Panc1 (cell line): ENCODE measurements around the gene CCL28. TPM values are rescaled to one million over a fixed set of nuclear protein-coding genes. Genes with fewer than 3 reads are reported as not detected.

ENCODE experiments used
- ATAC-seq: fragments of 200-7000 bp; cut with Tn5 transposase; 2 replicates; pipeline ENCODE4 v1.9.1; 2020; ENCODE audit warnings: mild to moderate bottlenecking, moderate library complexity
- BruUV-seq: library from RNA; stranded (reverse); fragments of 400-500 nt; replicated peaks from 2 replicates; lab custom pipeline; 2021; lab: Mats Ljungman, UMichigan
- CTCF ChIA-PET: fragments of 300-600 bp; sonication (Branson Sonifier 250); formaldehyde crosslinking; loops from one replicate; lab custom pipeline; 2022; ENCODE audit warnings: antibody characterized with exemption; lab: Charles Lee
- POLR2A ChIA-PET: fragments of 300-600 bp; sonication (Branson Sonifier 250); formaldehyde crosslinking; loops from one replicate; lab custom pipeline; 2022; ENCODE audit warnings: antibody characterized with exemption; lab: Charles Lee
- DNase-seq: peaks from one replicate; pipeline ENCODE4 v3.0.0-alpha.2; 2010; ENCODE audit warnings: low read depth, low spot score
- H3K27ac ChIP-seq: 2 replicates; pipeline ENCODE4 v1.5.1; 2011; ENCODE audit warnings: mild to moderate bottlenecking, low read length, inconsistent platforms
- H3K27me3 ChIP-seq: fragments of 200-500 bp; sonication (Bioruptor generic); 2 replicates; pipeline ENCODE4 v1.6.0; 2014; ENCODE audit warnings: low read length, inconsistent platforms; ENCODE audit not compliant: control insufficient read depth, insufficient read depth
- H3K36me3 ChIP-seq: fragments of 200-500 bp; sonication (Bioruptor generic); 2 replicates; pipeline ENCODE4 v1.5.1; 2014; ENCODE audit warnings: inconsistent platforms, mild to moderate bottlenecking, low read length, moderate library complexity; ENCODE audit not compliant: control insufficient read depth, insufficient read depth
- H3K4me1 ChIP-seq: 2 replicates; pipeline ENCODE4 v1.5.1; 2011; ENCODE audit warnings: inconsistent platforms, mild to moderate bottlenecking, low read length, moderate library complexity; ENCODE audit not compliant: control insufficient read depth, insufficient read depth
- H3K4me3 ChIP-seq, 2 experiments: 2 replicates each; pipeline ENCODE4 v1.5.1; 2011 to 2012; ENCODE audit warnings: low read depth in 2 of 2, low read length in 2 of 2, mild to moderate bottlenecking in 2 of 2, inconsistent platforms in 1 of 2, moderate library complexity in 1 of 2
- H3K9me3 ChIP-seq: fragments of 200-500 bp; sonication (Bioruptor generic); 2 replicates; pipeline ENCODE4 v1.5.1; 2014; ENCODE audit warnings: low read depth, mild to moderate bottlenecking, inconsistent platforms, low read length, moderate library complexity; ENCODE audit not compliant: control insufficient read depth, insufficient read depth
- POLR2AphosphoS5 ChIP-seq: IDR thresholded peaks from 2 replicates; pipeline ENCODE4 v1.6.1; 2012; ENCODE audit warnings: mild to moderate bottlenecking, low read depth, low read length, moderate library complexity
- REST ChIP-seq, 2 experiments: IDR thresholded peaks; 2 replicates each; pipeline ENCODE4 v1.6.1; 2011 to 2012; ENCODE audit warnings: low read depth in 2 of 2, control low read depth in 1 of 2, low read length in 1 of 2, mild to moderate bottlenecking in 1 of 2, moderate library complexity in 1 of 2; ENCODE audit not compliant: insufficient read depth in 1 of 2
- SIN3A ChIP-seq: IDR thresholded peaks from 2 replicates; pipeline ENCODE4 v1.6.1; 2012; ENCODE audit warnings: low read depth, mild to moderate bottlenecking, low read length, moderate library complexity, borderline replicate concordance; ENCODE audit not compliant: insufficient read depth
- TCF7L2 ChIP-seq: IDR thresholded peaks from 2 replicates; pipeline ENCODE4 v1.6.1; 2011; ENCODE audit warnings: mild to moderate bottlenecking, low read depth, low read length, inconsistent platforms
- in situ Hi-C: cut with HindIII; loops from 2 replicates; pipeline ENCODE4 v1.10.0; 2016; ENCODE audit warnings: low sequenced_read_pairs, low pct_unique_long_range_greater_than_20kb
- intact Hi-C: fragments of 100-400 bp; cut with micrococcal nuclease; formaldehyde crosslinking; loops from one replicate; pipeline ENCODE4 v1.10.0; 2022; ENCODE audit not compliant: unreplicated experiment
- total RNA-seq: library from RNA; stranded (reverse); gene quantifications from one replicate; pipeline ENCODE4 v1.2.1, GENCODE V29; 2021; ENCODE audit not compliant: unreplicated experiment
- TF ChIP-seq, protein P1 (sequence below): fragments of 450-650 bp; IDR thresholded peaks from 2 replicates; pipeline ENCODE4 v1.5.1; 2017; ENCODE audit warnings: mild to moderate bottlenecking

CCL28 gene
- total RNA-seq, 1 experiment from 2014 or later: 5.8 TPM

GRCh38 chr5:43369651-43370050, 42.5 kb downstream of the CCL28 start:
- TF ChIP-seq REST (IDR thresholded peaks at IDR 0.05; ENCODE audit: insufficient read depth in 1 of 2, low read depth in 2 of 2, low read length in 1 of 2): no peak
- no peak for TF ChIP-seq TCF7L2
- TF ChIP-seq, protein P1, sequence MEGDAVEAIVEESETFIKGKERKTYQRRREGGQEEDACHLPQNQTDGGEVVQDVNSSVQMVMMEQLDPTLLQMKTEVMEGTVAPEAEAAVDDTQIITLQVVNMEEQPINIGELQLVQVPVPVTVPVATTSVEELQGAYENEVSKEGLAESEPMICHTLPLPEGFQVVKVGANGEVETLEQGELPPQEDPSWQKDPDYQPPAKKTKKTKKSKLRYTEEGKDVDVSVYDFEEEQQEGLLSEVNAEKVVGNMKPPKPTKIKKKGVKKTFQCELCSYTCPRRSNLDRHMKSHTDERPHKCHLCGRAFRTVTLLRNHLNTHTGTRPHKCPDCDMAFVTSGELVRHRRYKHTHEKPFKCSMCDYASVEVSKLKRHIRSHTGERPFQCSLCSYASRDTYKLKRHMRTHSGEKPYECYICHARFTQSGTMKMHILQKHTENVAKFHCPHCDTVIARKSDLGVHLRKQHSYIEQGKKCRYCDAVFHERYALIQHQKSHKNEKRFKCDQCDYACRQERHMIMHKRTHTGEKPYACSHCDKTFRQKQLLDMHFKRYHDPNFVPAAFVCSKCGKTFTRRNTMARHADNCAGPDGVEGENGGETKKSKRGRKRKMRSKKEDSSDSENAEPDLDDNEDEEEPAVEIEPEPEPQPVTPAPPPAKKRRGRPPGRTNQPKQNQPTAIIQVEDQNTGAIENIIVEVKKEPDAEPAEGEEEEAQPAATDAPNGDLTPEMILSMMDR: no peak
- POLR2A ChIA-PET: no interaction called here
- intact Hi-C loops (no loop called here), in situ Hi-C loops (no loop called here)
- no peaks in the 10 kb centered on the region for H3K27me3 ChIP-seq
- H3K4me1 ChIP-seq: no peaks in the 10 kb centered on the region
- DNase-seq: no peak
- no TSS peak for BruUV-seq
- no peak overlapping the region for H3K27ac ChIP-seq
- ATAC-seq: no peak
- no peaks in the 10 kb centered on the region for H3K9me3 ChIP-seq
- CTCF ChIA-PET: no interaction called here
- no peaks in the 10 kb centered on the region for H3K36me3 ChIP-seq
- no peak overlapping the region for H3K4me3 ChIP-seq

DNA sequence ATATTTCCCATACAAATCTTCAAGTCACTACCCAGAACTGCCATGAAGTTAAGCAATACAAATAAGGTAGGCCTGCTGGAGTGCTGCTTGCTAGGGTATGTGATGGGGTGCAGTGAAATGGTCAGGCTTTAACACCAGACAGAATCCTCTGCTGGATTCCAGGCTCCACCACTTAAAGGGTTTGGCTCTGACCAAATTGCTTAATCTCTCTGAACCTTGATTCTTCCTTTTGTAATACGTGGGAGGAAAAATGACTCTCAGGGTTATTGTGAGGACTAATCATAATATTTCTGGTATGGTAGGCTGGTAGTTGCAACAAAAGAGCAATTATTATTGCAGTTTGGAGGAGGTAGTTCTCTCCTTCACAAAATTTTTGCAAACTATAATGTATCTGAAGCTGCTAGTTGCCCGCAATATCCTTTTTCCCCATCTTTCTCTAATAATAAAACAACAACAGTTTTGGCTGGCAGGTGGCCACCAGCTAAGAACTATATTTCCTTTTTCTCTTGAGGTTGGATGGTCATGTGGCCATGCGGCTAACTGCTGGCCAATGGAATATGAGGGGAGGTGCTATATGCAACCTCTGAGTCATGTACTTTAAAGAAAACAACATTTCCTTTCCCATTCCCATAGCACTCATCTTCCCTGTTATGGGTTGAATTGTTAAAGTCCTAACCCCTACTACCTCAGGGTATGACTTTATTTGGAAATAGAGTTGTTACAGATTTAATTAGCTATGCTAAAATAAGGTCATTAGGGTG, 44.1 kb downstream of the CCL28 start:
- Histone ChIP-seq H3K27ac (no peak overlapping the region), H3K4me1 (no peaks in the 10 kb centered on the region), H3K9me3 (no peaks in the 10 kb centered on the region), H3K27me3 (peaks cover 2% of the 10 kb centered on the region; the same call in 1 of the 2 replicates), H3K4me3 (no peak overlapping the region), H3K36me3 (no peaks in the 10 kb centered on the region)
- ATAC-seq (no peak), DNase-seq (no peak)
- intact Hi-C loops (no loop called here), in situ Hi-C loops (no loop called here)
- ChIA-PET POLR2A (no interaction called here), CTCF (no interaction called here)
- TF ChIP-seq REST (IDR thresholded peaks at IDR 0.05; ENCODE audit: insufficient read depth in 1 of 2, low read depth in 2 of 2, low read length in 1 of 2): no peak
- TF ChIP-seq POLR2AphosphoS5: no peak
- TF ChIP-seq SIN3A: no peak
- TF ChIP-seq TCF7L2: no peak
- TF ChIP-seq, protein P1: no peak
- BruUV-seq: no TSS peak
